Neuronal stem cell (in vitro differentiated cells): ENCODE measurements around the gene RALGAPB.
"Not testable (repeated sequence)": the region's sequence is repeated elsewhere in the genome, so short reads cannot be mapped to it uniquely, and the experiment has no call there.

Experiments used
- DNase-seq: peaks from one replicate; pipeline ENCODE4 v3.0.0-alpha.2; 2013; ENCODE audit warnings: low spot score
- H2AFZ ChIP-seq: one replicate; pipeline ENCODE4 v1.6.1; 2013; ENCODE audit warnings: mild to moderate bottlenecking, low read length, inconsistent platforms
- H2AK5ac ChIP-seq: 2 replicates; pipeline ENCODE4 v1.6.1; 2013; ENCODE audit warnings: low read depth, mild to moderate bottlenecking, inconsistent platforms, low read length, moderate library complexity, mixed read lengths
- H2BK120ac ChIP-seq: 2 replicates; pipeline ENCODE4 v1.6.1; 2013; ENCODE audit warnings: low read depth, mild to moderate bottlenecking, inconsistent platforms, low read length, moderate library complexity, mixed read lengths
- H2BK12ac ChIP-seq: one replicate; pipeline ENCODE4 v1.6.1; 2013; ENCODE audit warnings: low read length, inconsistent platforms
- H2BK15ac ChIP-seq: 2 replicates; pipeline ENCODE4 v1.6.1; 2013; ENCODE audit warnings: mild to moderate bottlenecking, low read length, inconsistent platforms, mixed read lengths
- H2BK5ac ChIP-seq: one replicate; pipeline ENCODE4 v1.6.1; 2013; ENCODE audit warnings: inconsistent platforms, mild to moderate bottlenecking, low read length, moderate library complexity
- H3K14ac ChIP-seq: one replicate; pipeline ENCODE4 v1.6.1; 2013; ENCODE audit warnings: low read length, inconsistent platforms
- H3K18ac ChIP-seq: 2 replicates; pipeline ENCODE4 v1.6.1; 2013; ENCODE audit warnings: low read length, inconsistent platforms
- H3K23ac ChIP-seq: 2 replicates; pipeline ENCODE4 v1.6.1; 2013; ENCODE audit warnings: low read depth, mild to moderate bottlenecking, mixed read lengths, low read length, inconsistent platforms; ENCODE audit not compliant: poor library complexity
- H3K27ac ChIP-seq: replicated peaks from 3 replicates; pipeline ENCODE4 v1.5.1; 2013; ENCODE audit warnings: low read length, inconsistent platforms
- H3K27me3 ChIP-seq, 3 experiments: 2 replicates each; pipeline ENCODE4 v1.6.1; 2013; ENCODE audit warnings: low read length in 3 of 3, mild to moderate bottlenecking in 2 of 3, inconsistent platforms in 1 of 3, low read depth in 1 of 3, mixed read lengths in 1 of 3, moderate library complexity in 1 of 3; ENCODE audit not compliant: control insufficient read depth in 3 of 3, insufficient read depth in 3 of 3
- H3K36me3 ChIP-seq, 2 donors: replicated peaks in 1 of 2; 2 replicates each; pipeline ENCODE4 v1.6.1; 2013; ENCODE audit warnings: low read length in 2 of 2; ENCODE audit not compliant: control insufficient read depth in 2 of 2, insufficient read depth in 2 of 2
- H3K4ac ChIP-seq: 2 replicates; pipeline ENCODE4 v1.6.1; 2013; ENCODE audit warnings: inconsistent platforms, mild to moderate bottlenecking, low read length, moderate library complexity
- H3K4me1 ChIP-seq, 2 donors: 1 replicate in 1 of 2; 2 replicates in 1 of 2; pipeline ENCODE4 v1.6.1; 2013; ENCODE audit warnings: low read length in 2 of 2, low read depth in 1 of 2; ENCODE audit not compliant: control insufficient read depth in 2 of 2, insufficient read depth in 1 of 2
- H3K4me2 ChIP-seq: one replicate; pipeline ENCODE4 v1.6.1; 2013; ENCODE audit warnings: mild to moderate bottlenecking, low read length, inconsistent platforms; ENCODE audit not compliant: insufficient read depth, poor library complexity, severe bottlenecking
- H3K4me3 ChIP-seq, 2 donors: 2 replicates each; pipeline ENCODE4 v1.5.1; 2013; ENCODE audit warnings: low read length in 2 of 2, mild to moderate bottlenecking in 2 of 2, inconsistent platforms in 1 of 2, moderate library complexity in 1 of 2
- H3K79me1 ChIP-seq: one replicate; pipeline ENCODE4 v1.6.1; 2013; ENCODE audit warnings: low read depth, mild to moderate bottlenecking, inconsistent platforms, low read length, moderate library complexity
- H3K9ac ChIP-seq: one replicate; pipeline ENCODE4 v1.6.1; 2013; ENCODE audit warnings: mild to moderate bottlenecking, low read depth, low read length, inconsistent platforms; ENCODE audit not compliant: poor library complexity
- H3K9me3 ChIP-seq, 2 donors: replicated peaks in 1 of 2; 2 replicates each; pipeline versions ENCODE3 to v1.6.1; 2013; ENCODE audit warnings: low read length in 2 of 2, mild to moderate bottlenecking in 2 of 2, inconsistent platforms in 1 of 2, low read depth in 1 of 2, mixed read lengths in 1 of 2, moderate library complexity in 1 of 2; ENCODE audit not compliant: control insufficient read depth in 2 of 2, insufficient read depth in 1 of 2
- H4K8ac ChIP-seq: one replicate; pipeline ENCODE4 v1.6.1; 2013; ENCODE audit warnings: low read depth, mild to moderate bottlenecking, inconsistent platforms, low read length, moderate library complexity
- H4K91ac ChIP-seq: one replicate; pipeline ENCODE4 v1.6.1; 2013; ENCODE audit warnings: low read length, low read depth, mild to moderate bottlenecking, inconsistent platforms; ENCODE audit not compliant: poor library complexity
- WGBS, 2 donors: extraction: QIAGEN DNeasy Blood & Tissue Kit; methylation state at CpG; one replicate each; pipeline ENCODE4 v1.1.7; 2013; ENCODE audit warnings: missing lambda C conversion rate in 2 of 2, mixed read lengths in 1 of 2; ENCODE audit not compliant: insufficient read length in 2 of 2, insufficient replicate concordance in 1 of 2; ENCODE audit errors: extremely low coverage in 2 of 2; 5-methylcytosine and 5-hydroxymethylcytosine counted together

Gene RALGAPB

DNA sequence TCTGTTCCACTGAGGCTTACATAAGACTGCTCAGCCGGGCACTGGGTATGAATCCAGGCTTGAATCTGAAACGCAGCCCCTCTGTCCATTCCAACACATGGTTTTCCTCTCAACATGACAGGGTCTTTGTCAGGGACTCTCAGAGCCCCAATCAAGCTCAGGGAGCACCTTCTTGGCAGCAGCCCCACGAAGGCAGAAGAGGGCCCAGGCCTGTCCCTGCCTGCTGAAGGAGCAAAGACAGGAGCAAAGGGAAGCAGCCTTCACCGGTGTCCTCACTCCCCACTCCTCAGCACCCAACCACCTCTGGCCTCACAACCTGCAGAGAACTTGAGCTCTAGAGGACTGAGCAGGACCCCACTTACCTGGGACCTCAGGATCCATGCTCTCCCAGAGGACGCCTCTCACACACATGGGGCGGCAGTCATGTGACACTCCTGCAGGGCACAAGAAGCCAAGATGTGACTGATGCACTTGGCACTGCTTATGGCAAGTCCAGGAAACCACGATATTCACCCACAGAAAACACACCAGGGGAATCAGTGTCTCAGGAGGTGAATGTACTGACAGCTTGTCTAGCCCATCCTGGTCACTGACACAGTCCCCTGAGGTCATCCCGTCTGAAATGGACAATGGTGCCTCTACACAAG is 41.8 kb upstream of the RALGAPB start:
- no peak overlapping the region for H3K27ac ChIP-seq
- H2BK15ac ChIP-seq = no peak overlapping the region
- H3K4ac ChIP-seq = no peak overlapping the region
- no peak overlapping the region for H3K9ac ChIP-seq
- peaks cover 23% of the 10 kb centered on the region for H3K79me1 ChIP-seq
- H3K4me3 ChIP-seq = no peak overlapping the region
- H3K27me3 ChIP-seq = no peaks in the 10 kb centered on the region
- peaks cover 0 to 14% of the 10 kb centered on the region in 2 donors for H3K9me3 ChIP-seq
- peaks cover 10 to 14% of the 10 kb centered on the region in 2 donors for H3K4me1 ChIP-seq
- peaks cover 67 to 86% of the 10 kb centered on the region in 2 donors for H3K36me3 ChIP-seq
- H3K23ac ChIP-seq = no peak overlapping the region
- no peak overlapping the region for H3K18ac ChIP-seq
- no peak overlapping the region for H2BK120ac ChIP-seq
- DNase-seq = no peak
- no peak overlapping the region for H4K91ac ChIP-seq
- no peak overlapping the region for H2BK5ac ChIP-seq
- no peak overlapping the region for H2AFZ ChIP-seq
- H2AK5ac ChIP-seq = no peak overlapping the region
- no peak overlapping the region for H3K14ac ChIP-seq
- no CpG with 5 or more reads among the region's 8 CpGs for WGBS, 2 donors
- no peak overlapping the region for H4K8ac ChIP-seq
- no peak overlapping the region for H2BK12ac ChIP-seq
- no peak overlapping the region for H3K4me2 ChIP-seq

GRCh38 chr20:38432292-38432691 is 40.4 kb upstream of the RALGAPB start:
- no peak overlapping the region for H4K91ac ChIP-seq
- H2BK5ac ChIP-seq = no peak overlapping the region
- H3K36me3 ChIP-seq = peaks cover 53 to 71% of the 10 kb centered on the region in 2 donors
- no peak overlapping the region for H3K23ac ChIP-seq
- H3K4me3 ChIP-seq = no peak overlapping the region
- no CpG with 5 or more reads among the region's 6 CpGs for WGBS, 2 donors
- H3K4ac ChIP-seq = no peak overlapping the region
- no peak overlapping the region for H3K9ac ChIP-seq
- H3K4me1 ChIP-seq = peaks cover 10 to 12% of the 10 kb centered on the region in 2 donors
- H3K9me3 ChIP-seq = peaks cover 0 to 14% of the 10 kb centered on the region in 2 donors
- H3K79me1 ChIP-seq = peaks cover 19% of the 10 kb centered on the region
- no peak overlapping the region for H2BK12ac ChIP-seq
- H2BK15ac ChIP-seq = no peak overlapping the region
- H3K27ac ChIP-seq = no peak overlapping the region
- no peak overlapping the region for H4K8ac ChIP-seq
- peak overlapping the region; percentile 28 for H3K4me2 ChIP-seq
- no peak for DNase-seq
- no peak overlapping the region for H2AK5ac ChIP-seq
- no peak overlapping the region for H3K14ac ChIP-seq
- H3K18ac ChIP-seq = no peak overlapping the region
- H2AFZ ChIP-seq = no peak overlapping the region
- H2BK120ac ChIP-seq = no peak overlapping the region
- H3K27me3 ChIP-seq = no peaks in the 10 kb centered on the region

- not testable (repeated sequence) for H2AFZ ChIP-seq, H3K14ac ChIP-seq, H2BK15ac ChIP-seq, DNase-seq, H2AK5ac ChIP-seq, H4K8ac ChIP-seq, H3K27me3 ChIP-seq, H3K23ac ChIP-seq, H3K4ac ChIP-seq, H3K4me2 ChIP-seq, H2BK120ac ChIP-seq, H3K4me3 ChIP-seq, H2BK5ac ChIP-seq, H3K27ac ChIP-seq, H3K9ac ChIP-seq, H2BK12ac ChIP-seq, H4K91ac ChIP-seq, H3K18ac ChIP-seq
- WGBS, 2 donors = no CpG with 5 or more reads among the region's 5 CpGs
- H3K79me1 ChIP-seq = peaks cover 19% of the 10 kb centered on the region
- H3K9me3 ChIP-seq = peaks cover 0 to 14% of the 10 kb centered on the region in 2 donors
- peaks cover 10 to 12% of the 10 kb centered on the region in 2 donors for H3K4me1 ChIP-seq
- H3K36me3 ChIP-seq = peaks cover 47 to 65% of the 10 kb centered on the region in 2 donors
These were observed 39.8 kb upstream of the RALGAPB start for GRCh38 chr20:38432870-38433269.

DNA sequence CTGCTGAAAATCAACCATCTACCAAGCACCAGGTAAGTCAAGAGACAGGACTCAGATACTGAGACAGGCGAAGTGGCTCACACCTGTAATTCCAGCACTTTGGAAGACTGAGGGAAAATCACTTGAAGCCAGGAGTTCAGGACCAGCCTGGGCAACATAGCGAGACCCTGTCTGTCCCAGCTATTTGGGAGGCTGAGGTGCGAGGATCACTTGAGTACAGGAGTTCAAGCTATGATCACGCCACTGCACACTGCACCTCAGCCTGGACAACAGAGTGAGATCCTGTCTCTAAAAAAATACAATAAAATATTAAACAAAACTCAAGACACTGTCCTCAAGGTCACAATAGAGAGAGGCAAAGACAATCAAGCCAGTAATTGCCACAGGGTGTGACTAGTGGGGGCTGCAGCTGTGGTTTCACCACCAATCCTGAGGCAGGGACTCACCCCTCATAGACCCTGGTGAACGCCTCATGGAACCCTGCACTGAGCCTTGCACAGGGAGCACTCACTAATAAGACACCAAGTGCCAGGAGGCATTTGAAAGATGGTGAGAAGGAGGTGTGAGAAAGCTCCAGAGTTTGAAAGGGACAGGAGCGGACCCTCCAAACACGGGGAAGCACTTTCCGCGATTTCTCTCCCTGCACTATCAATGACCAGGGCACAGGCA is 39.2 kb upstream of the RALGAPB start:
- Histone ChIP-seq H2BK12ac (no peak overlapping the region), H3K4me2 (peak overlapping the region; percentile 95), H2BK120ac (no peak overlapping the region), H2BK5ac (no peak overlapping the region), H4K8ac (no peak overlapping the region), H3K4ac (no peak overlapping the region), H3K9ac (no peak overlapping the region), H3K9me3 (peaks cover 0 to 14% of the 10 kb centered on the region in 2 donors), H3K27ac (no peak overlapping the region), H3K36me3 (peaks cover 41 to 60% of the 10 kb centered on the region in 2 donors), H2AFZ (no peak overlapping the region), H3K79me1 (peaks cover 19% of the 10 kb centered on the region), H3K18ac (no peak overlapping the region), H3K14ac (no peak overlapping the region), H3K4me3 (peak overlapping the region; percentile 77 to 93), H2AK5ac (no peak overlapping the region), H4K91ac (no peak overlapping the region), H3K23ac (no peak overlapping the region), H2BK15ac (no peak overlapping the region), H3K4me1 (peaks cover 10 to 12% of the 10 kb centered on the region in 2 donors), H3K27me3 (no peaks in the 10 kb centered on the region)
- WGBS, 2 donors = no CpG with 5 or more reads among the region's 9 CpGs
- DNase-seq = no peak
